Activated CD4-positive, alpha-beta memory T cell treated with anti-CD3 and anti-CD28 coated beads for 36 hours (primary cell): ENCODE data around the gene TNS4. TPM values are rescaled to one million over a fixed set of nuclear protein-coding genes. Genes with fewer than 3 reads are reported as not detected.

Source experiments
- total RNA-seq, 2 experiments: library from RNA; stranded (reverse); gene quantifications; one replicate each; pipeline ENCODE4 v1.2.3, GENCODE V29; 2021

The TNS4 gene
- total RNA-seq, 2 experiments from 2014 or later = 14.5 to 15.2 TPM

Other genes with a start within 250 kb of the TNS4 start
- gene CDC6, start 213.7 kb downstream of the TNS4 start, total RNA-seq = 10 to 100 TPM; 95.6 to 95.7 TPM
- gene RARA, start 192.4 kb downstream of the TNS4 start, total RNA-seq = 10 to 100 TPM; 31.2 TPM
- gene GJD3, start 136.9 kb downstream of the TNS4 start, total RNA-seq = under 1 TPM in 1 of 2 experiments, not detected in 1; 0.27 TPM
- 100 to 1,000 TPM; 301 to 311 TPM for gene TOP2A, start 83.7 kb downstream of the TNS4 start, total RNA-seq
- 10 to 100 TPM; 14.6 to 15.5 TPM for gene IGFBP4, start 58.2 kb downstream of the TNS4 start, total RNA-seq
- 100 to 1,000 TPM; 137 to 145 TPM for gene CCR7, start 63.8 kb upstream of the TNS4 start, total RNA-seq
- 100 to 1,000 TPM; 103 to 104 TPM for gene SMARCE1, start 146.2 kb upstream of the TNS4 start, total RNA-seq
- not detected for gene KRT222, start 163.6 kb upstream of the TNS4 start, total RNA-seq
- not detected for gene KRT24, start 202.1 kb upstream of the TNS4 start, total RNA-seq